ENCODE results near the gene LARP4B. TPM values are rescaled to one million over a fixed set of nuclear protein-coding genes. Genes with fewer than 3 reads are reported as not detected.

The LARP4B gene
- total RNA-seq, 6 experiments from 2014 or later = 81.5 to 88.1 (median 83.5) TPM

- no peak for DNase-seq
- Mint-ChIP-seq H3K27ac (peak overlapping the region; percentile 87), H3K27me3 (ENCODE audit: insufficient read depth) (no peaks in the 10 kb centered on the region; the same call in 1 of the 2 replicates), H3K9me3 (no peaks in the 10 kb centered on the region), H3K4me3 (peak overlapping the region; percentile 95), H3K4me1 (ENCODE audit: low read depth) (peaks cover 38% of the 10 kb centered on the region), H3K36me3 (ENCODE audit: low read depth) (peaks cover 20% of the 10 kb centered on the region)
- TF ChIP-seq, protein P1, sequence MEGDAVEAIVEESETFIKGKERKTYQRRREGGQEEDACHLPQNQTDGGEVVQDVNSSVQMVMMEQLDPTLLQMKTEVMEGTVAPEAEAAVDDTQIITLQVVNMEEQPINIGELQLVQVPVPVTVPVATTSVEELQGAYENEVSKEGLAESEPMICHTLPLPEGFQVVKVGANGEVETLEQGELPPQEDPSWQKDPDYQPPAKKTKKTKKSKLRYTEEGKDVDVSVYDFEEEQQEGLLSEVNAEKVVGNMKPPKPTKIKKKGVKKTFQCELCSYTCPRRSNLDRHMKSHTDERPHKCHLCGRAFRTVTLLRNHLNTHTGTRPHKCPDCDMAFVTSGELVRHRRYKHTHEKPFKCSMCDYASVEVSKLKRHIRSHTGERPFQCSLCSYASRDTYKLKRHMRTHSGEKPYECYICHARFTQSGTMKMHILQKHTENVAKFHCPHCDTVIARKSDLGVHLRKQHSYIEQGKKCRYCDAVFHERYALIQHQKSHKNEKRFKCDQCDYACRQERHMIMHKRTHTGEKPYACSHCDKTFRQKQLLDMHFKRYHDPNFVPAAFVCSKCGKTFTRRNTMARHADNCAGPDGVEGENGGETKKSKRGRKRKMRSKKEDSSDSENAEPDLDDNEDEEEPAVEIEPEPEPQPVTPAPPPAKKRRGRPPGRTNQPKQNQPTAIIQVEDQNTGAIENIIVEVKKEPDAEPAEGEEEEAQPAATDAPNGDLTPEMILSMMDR (IDR thresholded peaks at IDR 0.05) = no peak
These were observed 1.4 kb downstream of the LARP4B start for GRCh38 chr10:929960-930624.

DNA sequence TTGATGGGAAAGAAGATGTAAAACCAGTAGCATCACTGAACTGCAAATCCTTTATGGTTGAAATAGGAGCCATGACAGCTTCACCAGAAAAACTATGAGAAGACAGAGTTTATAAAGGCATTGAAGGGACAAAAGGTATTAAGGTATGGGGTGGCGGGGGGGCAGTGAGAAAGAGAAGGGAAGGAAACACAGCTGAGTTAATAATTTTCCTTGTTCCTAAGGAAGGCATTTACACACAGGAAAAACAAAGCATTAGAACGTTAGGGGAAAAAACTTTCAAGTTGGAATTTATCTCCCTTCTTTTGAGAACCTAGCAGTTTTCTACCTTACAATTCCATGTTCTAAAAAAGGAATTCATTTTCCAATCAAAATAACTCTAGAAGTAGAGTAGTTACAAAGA, 4.4 kb downstream of the LARP4B start:
- Mint-ChIP-seq H3K36me3 (ENCODE audit: low read depth) (peaks cover 32% of the 10 kb centered on the region), H3K27me3 (ENCODE audit: insufficient read depth) (no peaks in the 10 kb centered on the region), H3K27ac (no peak overlapping the region), H3K4me1 (ENCODE audit: low read depth) (peaks cover 60% of the 10 kb centered on the region), H3K4me3 (no peak overlapping the region), H3K9me3 (no peaks in the 10 kb centered on the region)
- no peak for DNase-seq
- TF ChIP-seq, protein P1 (IDR thresholded peaks at IDR 0.05) = no peak

- Mint-ChIP-seq H3K9me3 (no peaks in the 10 kb centered on the region), H3K4me1 (ENCODE audit: low read depth) (peaks cover 69% of the 10 kb centered on the region), H3K27ac (no peak overlapping the region), H3K27me3 (ENCODE audit: insufficient read depth) (no peaks in the 10 kb centered on the region), H3K36me3 (ENCODE audit: low read depth) (peaks cover 37% of the 10 kb centered on the region), H3K4me3 (no peak overlapping the region)
- TF ChIP-seq, protein P1 (IDR thresholded peaks at IDR 0.05) = no peak
- no peak for DNase-seq
These were observed 5.3 kb downstream of the LARP4B start for GRCh38 chr10:926075-926698.

GRCh38 chr10:924524-924859, 7.0 kb downstream of the LARP4B start:
- Mint-ChIP-seq H3K9me3 (no peaks in the 10 kb centered on the region), H3K27me3 (ENCODE audit: insufficient read depth) (no peaks in the 10 kb centered on the region), H3K36me3 (ENCODE audit: low read depth) (peaks cover 28% of the 10 kb centered on the region; the same call in 1 of the 2 replicates), H3K27ac (peak overlapping the region; percentile 27; the same call in 1 of the 2 replicates), H3K4me3 (no peak overlapping the region), H3K4me1 (ENCODE audit: low read depth) (peaks cover 63% of the 10 kb centered on the region)
- TF ChIP-seq, protein P1 (IDR thresholded peaks at IDR 0.05) = no peak
- DNase-seq = no peak

DNA sequence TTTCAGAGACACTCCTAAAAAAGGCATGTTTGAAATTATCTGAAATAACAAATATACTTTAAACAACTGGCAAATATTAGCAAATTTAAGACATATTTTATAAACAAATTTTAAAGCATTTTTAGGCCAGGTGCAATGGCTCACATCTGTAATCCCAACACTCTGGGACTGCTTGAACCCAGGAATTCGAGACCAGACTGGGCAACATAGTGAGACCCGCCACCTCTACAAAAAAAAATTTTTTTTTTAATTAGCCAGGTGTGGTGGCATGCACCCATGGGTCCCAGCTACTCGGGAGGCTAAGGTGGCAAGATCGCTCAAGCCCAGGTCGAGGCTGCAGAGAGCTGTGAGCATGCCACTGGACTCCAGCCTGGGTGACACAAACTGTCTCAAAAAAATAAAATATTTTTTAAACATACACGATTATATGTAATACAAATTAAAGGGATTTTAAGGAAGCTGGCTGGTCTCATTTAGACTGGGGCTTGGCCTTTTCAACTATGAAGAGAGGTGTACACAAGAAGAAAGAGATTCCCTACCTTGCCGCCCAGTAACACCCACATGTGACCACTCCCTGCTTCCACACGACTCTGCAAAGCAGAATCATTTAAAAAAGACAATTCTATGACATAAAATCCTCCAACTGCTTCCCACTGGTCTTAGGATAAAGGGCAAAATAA, 7.5 kb downstream of the LARP4B start:
- no peak overlapping the region for H3K4me3 Mint-ChIP-seq
- H3K36me3 Mint-ChIP-seq (ENCODE audit: low read depth) = peaks cover 27% of the 10 kb centered on the region; the same call in 1 of the 2 replicates
- H3K27ac Mint-ChIP-seq = no peak overlapping the region
- H3K27me3 Mint-ChIP-seq (ENCODE audit: insufficient read depth) = no peaks in the 10 kb centered on the region
- H3K4me1 Mint-ChIP-seq (ENCODE audit: low read depth) = peaks cover 58% of the 10 kb centered on the region
- TF ChIP-seq, protein P1 (IDR thresholded peaks at IDR 0.05) = no peak
- H3K9me3 Mint-ChIP-seq = no peaks in the 10 kb centered on the region
- no peak for DNase-seq
